Occipital lobe (tissue), 2 donors: ENCODE results near the gene MEI4. TPM values are rescaled to one million over a fixed set of nuclear protein-coding genes. Genes with fewer than 3 reads are reported as not detected.

Experiments used
- DNase-seq: peaks from one replicate; lab custom pipeline; 2025; lab: John Stamatoyannopoulos, UW
- total RNA-seq: library from RNA; depleted of rRNA; stranded (reverse); fragments of >200 nt; gene quantifications from one replicate; pipeline ENCODE4 v1.2.3, GENCODE V29; 2014

Gene MEI4
- total RNA-seq, 1 donor from 2014 or later, result 0.47 TPM

DNA sequence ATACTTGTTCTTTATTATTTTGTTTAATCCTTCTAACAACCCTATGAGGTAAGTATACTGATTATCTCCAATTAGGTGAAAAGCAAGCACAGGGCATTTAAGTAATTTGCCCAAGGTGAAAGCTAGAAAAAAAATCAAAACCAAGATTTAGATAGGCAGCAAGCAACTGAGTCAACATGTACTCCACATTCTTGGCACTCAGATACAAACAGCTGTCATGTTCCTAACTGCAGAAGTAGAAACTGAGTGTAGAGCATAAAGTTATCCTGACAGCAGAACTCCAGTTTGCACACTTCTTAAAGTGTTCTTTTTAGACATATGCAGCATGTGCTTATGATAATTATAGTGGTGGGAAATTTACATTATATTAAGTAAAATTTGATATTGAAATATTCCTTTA, 278.1 kb downstream of the MEI4 start:
- no peak for DNase-seq

DNA sequence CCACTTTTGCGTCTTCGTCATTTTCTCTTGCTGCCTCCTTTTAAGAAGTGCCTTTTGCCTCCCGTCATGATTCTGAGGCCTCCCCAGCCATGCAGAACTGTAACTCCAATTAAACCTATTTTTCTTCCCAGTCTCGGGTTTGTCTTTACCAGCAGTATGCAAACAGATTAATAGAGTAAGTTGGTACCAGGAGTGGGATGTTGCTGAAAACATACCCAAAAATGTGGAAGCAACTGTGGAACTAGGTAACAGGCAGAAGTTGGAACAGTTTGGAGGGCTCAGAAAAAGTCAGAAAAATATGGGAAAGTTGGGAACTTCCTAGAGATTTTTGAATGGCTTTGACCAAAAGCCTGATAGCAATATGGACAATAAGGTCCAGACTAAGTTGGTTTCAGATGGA, 309.2 kb downstream of the MEI4 start:
- DNase-seq, result no peak

DNA sequence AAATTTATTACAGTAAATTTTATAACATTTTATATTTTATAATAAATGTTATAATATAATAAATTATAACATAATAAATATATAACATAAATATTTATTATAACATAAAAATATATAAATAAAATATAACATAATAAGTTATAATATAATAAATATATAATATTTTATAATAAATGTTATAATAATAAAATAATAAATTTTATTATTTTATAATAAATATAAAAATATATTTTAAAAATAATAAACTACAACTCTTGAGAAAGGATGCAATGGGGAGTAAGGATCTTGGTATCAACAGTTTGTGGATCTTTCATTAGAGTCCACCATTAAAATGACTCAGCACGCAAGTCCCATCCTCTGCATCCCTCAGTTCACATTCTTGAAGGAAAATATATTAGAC, 312.6 kb downstream of the MEI4 start:
- no peak for DNase-seq

DNA sequence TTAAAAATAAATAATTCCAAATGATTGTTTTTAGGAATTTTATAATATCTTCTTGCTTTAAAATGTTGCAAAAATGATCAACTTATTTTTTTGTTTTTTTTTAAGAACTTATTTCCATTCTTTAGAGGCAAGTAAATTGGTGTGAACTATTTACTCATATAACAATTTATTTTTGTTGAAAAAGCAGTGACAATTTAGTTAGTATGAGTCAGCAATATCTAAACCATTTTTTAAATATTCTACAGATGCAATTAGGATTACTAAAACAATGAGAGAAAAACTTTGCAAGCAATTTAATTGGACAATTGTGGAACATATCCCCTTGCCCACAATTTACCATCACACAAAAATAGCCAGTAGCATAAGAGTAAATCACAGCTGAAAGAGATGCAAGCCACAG, 319.5 kb downstream of the MEI4 start:
- no peak for DNase-seq

Other genes starting within 250 kb of the MEI4 start
- gene HTR1B, start 189.5 kb upstream of the MEI4 start, total RNA-seq, result 0.94 TPM